HG03442 (cell line): ENCODE measurements around the gene CEP63.
A peak's percentile ranks its signal among the peaks of the same experiment; 100 is the strongest.

Experiments used
- ATAC-seq: cut with Tn5 transposase; IDR thresholded peaks from one replicate; pipeline ENCODE4 v1.9.1; 2021; ENCODE audit warnings: mild to moderate bottlenecking, moderate library complexity; ENCODE audit not compliant: unreplicated experiment

Gene CEP63

GRCh38 chr3:134485718-134486576, at the start of gene CEP63, which contains the start of gene ANAPC13:
Gene CEP63 (plus strand): TSS chr3:134486057. CDS start chr3:134495321, 9,264 bp downstream.
Gene ANAPC13 (minus strand): TSS chr3:134485985. CDS start chr3:134482904, 3,081 bp downstream.
- peak; percentile 75 for ATAC-seq

GRCh38 chr3:134437211-134437752, 48.6 kb upstream of the CEP63 start:
- no peak for ATAC-seq

GRCh38 chr3:134441321-134441720, 44.5 kb upstream of the CEP63 start:
- ATAC-seq = no peak

- no peak for ATAC-seq
Observed at GRCh38 chr3:134441821-134442220, 44.0 kb upstream of the CEP63 start.

DNA sequence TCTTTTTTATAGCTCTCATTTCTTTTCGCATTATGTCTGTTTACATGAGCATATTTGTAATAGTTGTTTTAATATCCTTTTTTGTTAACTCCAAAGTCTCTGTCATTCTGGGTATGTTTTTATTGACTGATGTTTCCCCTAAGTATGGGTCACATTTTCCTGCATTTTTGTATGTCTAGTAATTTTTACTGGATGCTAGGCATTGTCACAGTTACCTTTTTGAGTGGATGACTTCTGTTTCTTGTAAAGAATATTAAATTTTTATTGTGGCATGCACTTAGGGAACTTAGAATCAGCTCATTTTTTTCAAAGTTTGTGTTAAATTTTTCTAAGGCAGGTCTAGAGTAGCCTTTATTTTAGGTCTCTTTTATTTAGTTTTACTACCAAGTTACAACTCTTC, 40.8 kb upstream of the CEP63 start:
- ATAC-seq = no peak

- no peak for ATAC-seq
Observed at GRCh38 chr3:134445636-134446035, 40.2 kb upstream of the CEP63 start.

DNA sequence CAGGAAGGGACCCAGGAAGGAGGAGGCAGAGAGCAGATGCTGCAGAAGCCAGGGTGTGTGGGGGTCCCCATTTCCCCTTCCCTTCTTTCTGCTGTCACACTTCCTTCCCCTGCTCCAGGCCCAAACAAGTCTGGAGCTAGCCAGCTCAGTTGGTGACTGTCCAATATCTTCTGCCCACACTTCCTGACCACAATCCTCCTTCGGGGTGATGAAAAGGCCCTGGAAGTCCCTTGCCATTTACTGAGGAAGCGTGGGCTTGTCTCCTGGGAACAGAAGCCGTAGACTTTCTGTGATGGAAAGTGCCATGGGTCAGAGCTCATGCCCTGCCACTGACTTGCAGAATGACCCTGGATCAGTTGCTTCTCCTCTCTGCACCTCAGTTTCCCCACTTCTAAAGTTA, 39.1 kb upstream of the CEP63 start:
- ATAC-seq = no peak

DNA sequence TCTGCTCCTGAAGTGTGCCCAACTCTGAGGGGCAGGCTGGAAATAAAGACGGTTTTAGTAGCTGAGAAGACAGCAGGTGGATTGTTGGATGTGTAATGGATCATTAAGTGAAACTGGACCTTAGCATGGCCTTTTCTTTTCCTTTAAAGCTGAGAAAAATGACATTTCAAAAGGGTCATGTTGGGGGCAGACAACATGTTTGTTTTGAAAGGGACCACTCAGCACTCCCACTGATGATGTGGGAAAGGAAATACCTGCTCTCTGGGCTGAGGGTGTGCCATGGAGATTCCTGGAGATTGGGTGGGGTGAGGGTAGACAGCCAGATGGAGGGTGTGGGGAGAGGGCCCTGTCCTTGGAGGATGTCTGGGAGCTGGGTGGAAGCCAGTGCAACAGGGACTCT, 38.5 kb upstream of the CEP63 start:
- ATAC-seq = no peak

- ATAC-seq = no peak
Observed at GRCh38 chr3:134448664-134449063, 37.2 kb upstream of the CEP63 start.

DNA sequence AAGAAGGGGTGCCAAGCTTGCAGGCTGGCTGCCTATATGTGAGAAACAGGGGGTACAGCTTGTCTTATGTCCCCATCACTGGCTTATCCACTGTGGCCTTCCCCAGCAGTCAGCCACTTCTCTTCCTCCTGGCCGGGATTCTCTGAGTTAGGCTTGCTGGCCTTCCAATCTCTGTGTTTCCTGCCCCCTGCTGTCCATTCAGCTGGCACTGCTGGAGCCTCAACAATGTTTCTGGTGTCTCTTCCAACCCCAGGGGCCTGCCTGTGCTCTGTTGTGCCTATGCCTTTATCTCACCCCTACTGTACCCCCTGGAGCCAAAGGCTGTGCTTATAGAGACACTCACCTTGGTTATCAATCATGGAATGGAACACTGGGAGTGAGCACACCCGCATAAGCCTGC, 36.6 kb upstream of the CEP63 start:
- ATAC-seq = no peak

DNA sequence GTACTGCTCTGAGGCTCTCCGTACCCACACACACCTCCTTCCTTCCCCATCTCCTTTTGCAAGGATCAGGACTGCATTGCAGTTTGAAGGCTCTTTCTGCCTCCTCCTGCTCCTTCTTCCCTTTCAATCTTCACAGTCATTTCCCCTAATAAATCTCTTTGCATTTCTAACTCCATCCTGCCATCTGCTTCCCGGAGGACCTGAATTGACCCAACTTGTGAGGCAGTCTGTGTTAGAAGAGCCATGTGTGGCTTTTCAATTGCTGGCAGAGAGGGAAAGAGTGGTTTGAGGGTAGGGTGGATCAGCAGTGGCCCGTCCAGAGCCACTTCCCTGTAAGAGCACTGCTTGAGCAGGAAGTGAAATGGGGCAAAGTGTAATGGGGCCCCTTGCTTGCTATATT, 35.9 kb upstream of the CEP63 start:
- ATAC-seq = no peak

- ATAC-seq = no peak
Observed at GRCh38 chr3:134453631-134454030, 32.2 kb upstream of the CEP63 start.

DNA sequence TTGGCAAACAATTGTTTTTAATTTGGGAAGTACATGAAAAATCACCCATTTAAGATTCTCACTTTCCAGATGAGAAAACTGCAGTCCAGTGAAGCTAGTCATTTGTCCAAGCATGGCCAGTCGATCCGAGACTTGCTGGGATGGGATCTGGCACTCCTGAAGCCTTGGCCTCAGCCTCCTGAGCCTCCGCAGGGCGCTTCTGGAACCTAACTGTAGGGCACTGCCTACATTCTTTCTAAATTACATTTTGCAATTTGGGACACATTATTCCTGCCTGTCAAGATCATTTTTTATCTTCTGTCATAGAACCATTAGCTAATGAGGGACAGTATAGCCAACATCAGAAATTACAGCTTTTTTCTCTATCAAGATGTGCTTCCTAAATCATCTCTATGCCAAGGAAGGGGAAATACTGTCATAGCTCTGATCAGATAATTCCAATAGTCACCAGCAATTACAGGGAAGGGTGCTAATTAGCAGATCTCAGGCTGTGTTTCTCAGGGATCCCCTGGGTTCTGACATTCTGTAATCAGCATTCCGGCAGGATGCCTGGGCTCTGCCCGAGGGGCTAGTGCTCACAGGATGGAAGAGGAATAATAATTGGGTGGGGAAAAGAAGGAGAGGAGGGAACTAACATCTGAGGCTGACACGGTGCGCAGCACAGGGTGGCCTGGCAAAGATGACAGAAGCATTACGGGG, 28.3 kb upstream of the CEP63 start:
- no peak for ATAC-seq

GRCh38 chr3:134458406-134458945, 27.4 kb upstream of the CEP63 start:
- no peak for ATAC-seq

GRCh38 chr3:134459562-134459961, 26.3 kb upstream of the CEP63 start:
- no peak for ATAC-seq

DNA sequence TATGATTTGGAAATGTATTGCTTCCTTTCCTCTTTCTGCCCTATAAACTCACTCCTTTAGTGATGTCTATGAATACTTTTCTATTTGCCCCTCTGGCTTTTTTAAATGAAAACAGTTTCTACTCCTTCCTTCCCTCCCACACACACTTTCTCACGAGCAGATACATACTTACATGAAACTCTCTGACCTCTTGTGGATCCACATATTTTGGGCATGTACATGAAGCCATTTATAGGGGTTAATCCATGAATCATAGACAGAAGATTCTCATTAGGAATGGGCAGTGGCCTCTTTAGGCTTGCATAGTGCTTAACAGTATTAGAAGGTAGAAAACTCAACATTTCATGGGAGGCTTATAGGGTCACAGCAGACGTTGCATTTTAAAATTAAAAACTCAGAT, 24.9 kb upstream of the CEP63 start:
- ATAC-seq = no peak

- no peak for ATAC-seq
Observed at GRCh38 chr3:134462331-134462941, 23.4 kb upstream of the CEP63 start.

- ATAC-seq = no peak
Observed at GRCh38 chr3:134463676-134464063, 22.2 kb upstream of the CEP63 start.

- no peak for ATAC-seq
Observed at GRCh38 chr3:134464064-134464688, 21.7 kb upstream of the CEP63 start.

GRCh38 chr3:134464689-134465365, 21.0 kb upstream of the CEP63 start:
- no peak for ATAC-seq
